ENCODE measurements around the gene KLHL14.

DNA sequence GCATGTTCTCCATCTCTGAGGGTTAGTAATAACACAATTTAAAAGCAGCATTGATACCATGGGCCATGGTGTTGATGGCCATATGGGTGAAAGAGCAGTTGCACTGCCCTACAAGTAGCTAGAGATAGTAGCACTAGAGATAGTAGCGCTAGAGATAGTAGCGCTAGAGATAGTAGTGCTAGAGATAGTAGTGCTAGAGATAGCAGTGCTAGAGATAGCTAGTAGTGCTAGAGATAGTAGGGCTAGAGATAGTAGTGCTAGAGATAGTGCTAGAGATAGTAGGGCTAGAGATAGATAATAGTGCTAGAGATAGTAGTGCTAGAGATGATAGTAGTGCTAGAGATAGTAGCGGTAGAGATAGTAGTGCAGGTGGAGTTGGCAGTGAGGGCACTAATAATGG, 39.5 kb upstream of the KLHL14 start:
- TF ChIP-seq TAF1 (IDR thresholded peaks at IDR 0.05; ENCODE audit: borderline replicate concordance, insufficient read depth, low read length): no peak
- TF ChIP-seq SIN3A (IDR thresholded peaks at IDR 0.05; ENCODE audit: borderline replicate concordance, insufficient read depth, low read length): no peak
- no peak for TF ChIP-seq POLR2AphosphoS5 (IDR thresholded peaks at IDR 0.05; ENCODE audit: low read depth, low read length)
- no peak for TF ChIP-seq REST (IDR thresholded peaks at IDR 0.05; ENCODE audit: insufficient read depth in 1 of 2, low read depth in 2 of 2, low read length in 2 of 2)

Measured in PFSK-1 (cell line).